Measurements from ENCODE around the gene BLOC1S4.
A peak's percentile ranks its signal among the peaks of the same experiment; 100 is the strongest.

Gene BLOC1S4

DNA sequence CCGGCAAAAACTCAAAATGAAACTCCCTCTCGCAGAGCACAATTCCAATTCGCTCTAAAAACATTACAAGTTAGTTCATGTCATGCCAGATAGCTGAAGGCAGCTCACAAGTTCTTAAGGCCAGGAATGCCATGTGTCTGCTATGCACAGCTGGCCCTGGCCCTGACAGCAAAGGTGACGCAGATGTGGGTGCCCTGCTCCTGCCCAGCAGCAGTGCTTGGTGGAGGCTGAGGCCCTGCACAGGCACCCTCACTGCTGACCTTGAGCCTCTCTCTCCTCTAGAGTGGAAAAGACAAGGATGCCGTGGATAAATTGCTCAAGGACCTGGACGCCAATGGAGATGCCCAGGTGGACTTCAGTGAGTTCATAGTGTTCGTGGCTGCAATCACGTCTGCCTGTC, 19.4 kb upstream of the BLOC1S4 start:
- no peak for TF ChIP-seq GATA1 (IDR thresholded peaks at IDR 0.05; ENCODE audit: low read depth, low read length)
- no peak for TF ChIP-seq POLR2A (IDR thresholded peaks at IDR 0.05; ENCODE audit: low read length)
- DNase-seq = no peak

DNA sequence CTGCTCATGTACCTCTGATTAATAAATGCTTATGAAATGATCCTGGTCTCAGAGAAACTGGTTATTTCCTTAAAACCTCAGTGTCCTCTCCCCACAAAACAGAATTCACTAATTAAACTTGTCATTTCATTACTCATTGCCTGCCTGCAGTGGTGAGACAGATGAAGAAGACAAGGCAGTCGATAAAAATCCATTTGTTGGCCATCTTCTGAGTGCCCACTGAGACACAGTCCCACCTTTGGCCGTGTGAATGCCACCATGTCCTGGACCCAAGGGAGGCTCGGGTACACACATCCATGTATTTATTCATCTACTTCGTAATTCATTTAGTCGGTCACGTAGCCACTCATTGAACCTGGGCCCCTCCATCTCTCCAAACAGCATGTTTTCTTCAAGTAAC, 18.8 kb upstream of the BLOC1S4 start:
- DNase-seq = no peak
- no peak for TF ChIP-seq GATA1 (IDR thresholded peaks at IDR 0.05; ENCODE audit: low read depth, low read length)
- TF ChIP-seq POLR2A (IDR thresholded peaks at IDR 0.05; ENCODE audit: low read length) = no peak

DNA sequence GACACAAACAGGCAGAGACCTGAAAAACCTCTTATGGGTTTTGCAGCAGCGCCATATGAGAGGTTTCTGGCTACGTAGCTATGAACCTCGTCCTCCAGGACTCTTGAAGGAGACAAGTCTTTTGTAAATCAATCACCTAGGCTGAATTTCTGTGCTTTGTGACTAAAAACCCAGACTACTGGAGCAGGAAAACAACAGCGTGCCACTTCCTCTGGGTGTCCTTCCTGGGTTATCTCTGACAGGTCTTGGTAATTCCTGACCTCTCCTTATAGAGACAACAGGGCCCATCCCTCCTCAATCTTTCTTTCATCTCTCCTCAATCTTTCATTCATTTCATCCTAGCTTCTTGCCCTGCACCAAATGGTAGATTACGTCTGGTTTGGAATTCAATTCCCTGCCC, 16.6 kb upstream of the BLOC1S4 start:
- TF ChIP-seq GATA1 (IDR thresholded peaks at IDR 0.05; ENCODE audit: low read depth, low read length) (no peak), POLR2A (IDR thresholded peaks at IDR 0.05; ENCODE audit: low read length) (no peak)
- DNase-seq = no peak

DNA sequence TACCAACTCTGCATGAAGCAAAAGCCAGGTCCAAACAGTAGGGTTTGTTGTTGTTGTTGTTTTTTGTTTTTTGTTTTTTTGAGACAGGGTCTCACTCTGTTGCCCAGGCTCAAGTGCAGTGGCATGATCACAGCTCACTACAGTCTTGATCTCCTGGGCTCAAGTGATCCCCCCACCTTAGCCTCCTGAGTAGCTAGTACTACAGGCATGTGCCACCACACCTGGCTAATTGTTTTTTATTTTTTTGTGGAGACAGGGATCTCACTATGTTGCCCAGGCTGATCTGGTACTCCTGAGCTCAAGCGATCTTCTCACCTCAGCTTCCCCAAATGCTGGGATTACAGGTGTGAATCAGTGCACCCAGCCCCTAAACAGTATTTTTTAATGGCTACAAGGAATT, 16.1 kb upstream of the BLOC1S4 start:
- no peak for DNase-seq
- TF ChIP-seq GATA1 (IDR thresholded peaks at IDR 0.05; ENCODE audit: low read depth, low read length) (no peak), POLR2A (IDR thresholded peaks at IDR 0.05; ENCODE audit: low read length) (no peak)

DNA sequence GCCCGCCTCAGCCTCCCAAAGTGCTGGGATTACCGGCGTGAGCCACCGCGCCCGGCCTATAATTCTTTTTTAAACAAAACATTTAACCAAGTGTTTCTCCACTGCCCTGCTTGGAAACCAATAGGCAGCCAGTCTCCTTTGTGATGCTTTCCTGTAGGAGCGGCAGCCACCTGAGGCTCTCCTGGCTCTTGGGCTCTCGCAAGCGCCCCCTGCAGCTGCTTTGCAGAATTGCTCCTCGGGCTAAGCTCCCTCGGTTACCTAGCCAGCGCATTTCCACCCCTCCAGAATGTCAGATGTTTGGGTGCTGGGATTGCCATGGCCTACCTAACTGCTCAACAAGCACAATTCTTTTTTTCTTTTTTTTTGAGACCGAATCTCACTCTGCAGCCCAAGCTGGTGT, 14.6 kb upstream of the BLOC1S4 start:
- no peak for TF ChIP-seq GATA1 (IDR thresholded peaks at IDR 0.05; ENCODE audit: low read depth, low read length)
- DNase-seq = peak; percentile 41 to 62

DNA sequence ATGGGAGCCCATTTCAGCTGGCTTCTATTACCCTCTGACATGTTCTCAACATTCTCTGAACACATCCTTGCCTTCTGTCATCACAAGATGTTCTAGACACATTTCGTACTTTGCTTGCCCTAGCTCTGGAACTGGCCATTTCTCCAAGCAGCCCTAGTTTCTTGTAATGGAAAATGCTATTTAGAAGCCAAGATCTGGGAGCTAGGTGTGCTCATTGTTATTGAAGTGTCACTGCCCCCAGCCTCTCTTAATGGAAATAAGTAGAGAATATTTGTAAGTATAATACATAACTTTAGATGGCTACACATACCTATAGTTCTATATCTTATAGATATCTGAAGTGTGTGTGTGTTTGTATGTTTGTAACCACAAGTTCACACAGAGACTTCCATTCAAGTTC, 13.2 kb upstream of the BLOC1S4 start:
- no peak for DNase-seq
- no peak for TF ChIP-seq GATA1 (IDR thresholded peaks at IDR 0.05; ENCODE audit: low read depth, low read length)

DNA sequence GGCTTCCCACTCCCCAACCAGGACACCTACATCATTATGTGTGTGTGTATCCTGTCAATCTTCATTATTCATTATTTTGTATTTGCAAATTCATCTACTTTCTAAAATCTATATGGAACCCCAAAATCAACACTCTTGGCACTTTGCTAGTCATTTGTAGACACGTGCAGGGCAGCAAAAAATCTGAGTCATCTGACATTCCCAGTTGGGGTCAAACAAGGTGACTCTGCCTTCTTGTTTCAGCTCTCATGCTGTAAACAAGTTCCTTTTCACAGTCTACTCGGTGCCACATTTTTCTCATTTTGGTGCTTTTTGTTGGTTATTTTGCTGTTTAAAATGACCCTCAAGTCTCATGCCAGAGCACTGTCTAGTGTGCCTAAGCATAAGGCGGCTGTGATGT, 12.2 kb upstream of the BLOC1S4 start:
- TF ChIP-seq POLR2A (IDR thresholded peaks at IDR 0.05; ENCODE audit: low read length) (no peak), GATA1 (IDR thresholded peaks at IDR 0.05; ENCODE audit: low read depth, low read length) (no peak)
- DNase-seq = peak; percentile 27 to 57

DNA sequence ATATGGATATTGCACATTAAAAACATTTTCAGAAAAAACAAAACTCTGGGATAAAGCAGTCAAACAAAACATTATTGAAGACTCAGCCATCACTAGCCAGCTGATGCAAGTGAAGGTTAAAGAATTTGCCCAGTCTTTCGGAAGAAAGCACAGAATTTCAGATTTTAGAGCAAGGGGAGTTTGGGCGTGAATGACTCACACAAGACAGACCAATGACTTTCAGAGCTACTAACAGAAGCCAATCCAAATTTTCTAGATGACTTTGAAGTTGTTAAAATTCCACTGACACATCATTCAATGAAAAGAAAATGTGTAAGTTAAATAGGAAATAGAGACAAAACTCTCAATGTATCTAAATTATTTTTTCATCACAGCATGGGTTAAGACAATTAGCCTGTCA, 10.3 kb upstream of the BLOC1S4 start:
- DNase-seq = no peak
- TF ChIP-seq GATA1 (IDR thresholded peaks at IDR 0.05; ENCODE audit: low read depth, low read length) (no peak), POLR2A (IDR thresholded peaks at IDR 0.05; ENCODE audit: low read length) (no peak)

DNA sequence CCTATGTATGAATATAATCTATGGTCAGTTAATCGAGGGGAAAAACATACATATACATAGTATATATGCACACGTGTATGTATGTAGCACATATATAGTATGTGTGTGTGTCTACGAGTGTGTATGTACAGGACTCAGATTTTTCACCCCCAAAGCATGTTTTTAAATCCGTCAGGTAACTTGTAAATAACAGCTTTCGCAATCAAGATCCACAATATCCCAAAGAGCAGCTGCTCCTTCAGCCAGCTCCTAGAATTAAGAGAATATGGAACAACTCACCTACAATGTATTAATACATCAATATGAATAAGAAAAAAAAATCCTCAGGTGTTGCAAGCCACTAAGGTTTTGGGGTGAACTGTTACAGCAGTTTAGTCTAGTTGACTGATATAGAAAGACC, 9.8 kb upstream of the BLOC1S4 start:
- TF ChIP-seq GATA1 (IDR thresholded peaks at IDR 0.05; ENCODE audit: low read depth, low read length) (no peak), POLR2A (IDR thresholded peaks at IDR 0.05; ENCODE audit: low read length) (no peak)
- DNase-seq = no peak

DNA sequence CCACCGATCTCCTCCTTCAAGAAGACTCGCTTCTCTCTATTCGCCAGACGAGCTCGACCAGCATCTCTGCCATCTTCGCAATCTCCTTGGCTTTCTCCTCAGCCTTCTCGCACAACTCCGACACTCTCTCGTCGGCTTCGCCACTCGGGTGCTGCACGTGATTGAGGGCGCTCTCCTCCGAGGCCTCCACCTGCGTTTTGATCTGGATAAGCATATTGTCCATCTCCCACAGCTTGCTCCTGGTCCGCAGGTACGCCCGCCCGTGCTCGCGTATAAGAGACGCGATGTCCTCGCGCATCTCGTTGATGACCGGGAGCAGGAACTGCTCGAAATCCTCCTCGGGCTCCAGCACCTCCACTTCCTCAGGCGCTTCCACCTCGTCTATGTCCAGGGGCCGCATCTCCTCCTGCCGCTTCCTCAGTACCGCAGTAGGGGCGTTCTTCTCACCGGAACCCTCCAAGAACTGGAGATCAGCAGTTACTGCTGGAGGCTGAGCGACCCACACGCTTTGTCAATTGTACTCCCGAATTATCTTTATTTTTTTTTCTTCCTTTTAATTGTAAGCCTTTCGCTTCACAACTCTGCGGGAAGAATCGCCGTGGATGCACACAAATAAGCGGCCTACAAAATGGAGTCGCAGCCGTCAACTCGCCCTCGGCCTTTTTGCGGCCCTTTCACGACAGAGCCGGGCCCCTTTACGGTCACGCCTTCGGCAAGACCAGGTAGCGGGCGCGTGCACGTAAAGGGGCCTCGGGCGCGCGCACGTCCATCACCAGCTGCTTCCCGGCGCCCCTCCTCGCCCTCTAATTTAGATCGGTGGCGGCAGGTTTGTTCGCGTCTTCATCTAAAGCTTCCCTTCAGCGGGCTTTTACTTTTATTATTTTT, 6.5 kb upstream of the BLOC1S4 start, which contains the start of gene MRFAP1L1:
MRFAP1L1 (minus strand) TSS at position 636 of the 885 bp plus-strand sequence; CDS start at position 400, 236 bp downstream.
- peak; percentile 98 to 99 for DNase-seq
- TF ChIP-seq POLR2A (IDR thresholded peaks at IDR 0.05; ENCODE audit: low read length) (peak; percentile 80), GATA1 (IDR thresholded peaks at IDR 0.05; ENCODE audit: low read depth, low read length) (no peak)

DNA sequence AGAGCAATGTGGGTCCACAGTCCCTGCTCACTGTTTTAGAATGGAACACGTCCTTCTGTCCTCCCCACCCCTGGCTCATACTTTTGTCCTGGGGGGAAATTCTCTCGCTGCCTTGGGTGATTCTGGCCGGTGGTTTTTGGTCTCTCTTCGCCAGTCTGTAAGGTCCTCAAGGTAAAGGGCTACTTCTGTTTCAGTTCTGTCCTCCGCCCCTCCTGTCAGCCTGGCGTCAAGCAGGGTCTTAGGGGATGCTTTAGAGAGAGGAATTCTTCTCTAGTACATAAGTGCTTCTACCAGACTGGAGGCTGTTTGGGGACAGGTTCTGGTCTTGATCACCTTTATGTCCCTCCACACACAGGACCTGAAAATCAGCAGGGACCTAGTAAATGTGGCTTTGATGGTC, 5.7 kb upstream of the BLOC1S4 start:
- no peak for DNase-seq

DNA sequence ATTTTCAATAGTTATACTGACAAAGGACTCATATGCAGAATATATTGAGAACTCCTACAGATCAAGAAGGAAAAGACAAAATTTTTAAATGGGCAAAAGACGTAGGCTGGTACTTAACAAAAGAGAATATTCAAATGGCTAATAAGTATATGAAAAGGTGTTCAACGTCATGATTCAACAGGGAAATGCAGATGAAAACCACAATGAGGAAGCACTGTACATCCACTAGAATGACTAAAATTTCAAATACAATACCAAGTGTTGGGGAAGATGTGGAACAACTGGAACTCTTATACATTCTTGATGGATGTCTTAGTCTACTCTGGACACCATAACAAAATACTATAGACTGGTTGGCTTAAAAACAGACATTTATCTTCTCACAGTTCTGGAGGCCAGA, 5.0 kb upstream of the BLOC1S4 start:
- no peak for TF ChIP-seq POLR2A (IDR thresholded peaks at IDR 0.05; ENCODE audit: low read length)
- no peak for TF ChIP-seq GATA1 (IDR thresholded peaks at IDR 0.05; ENCODE audit: low read depth, low read length)
- no peak for DNase-seq

More for the DNA sequence above, 5.7 kb upstream of the BLOC1S4 start:
- TF ChIP-seq POLR2A (IDR thresholded peaks at IDR 0.05; ENCODE audit: low read length) (no peak), GATA1 (IDR thresholded peaks at IDR 0.05; ENCODE audit: low read depth, low read length) (no peak)

DNA sequence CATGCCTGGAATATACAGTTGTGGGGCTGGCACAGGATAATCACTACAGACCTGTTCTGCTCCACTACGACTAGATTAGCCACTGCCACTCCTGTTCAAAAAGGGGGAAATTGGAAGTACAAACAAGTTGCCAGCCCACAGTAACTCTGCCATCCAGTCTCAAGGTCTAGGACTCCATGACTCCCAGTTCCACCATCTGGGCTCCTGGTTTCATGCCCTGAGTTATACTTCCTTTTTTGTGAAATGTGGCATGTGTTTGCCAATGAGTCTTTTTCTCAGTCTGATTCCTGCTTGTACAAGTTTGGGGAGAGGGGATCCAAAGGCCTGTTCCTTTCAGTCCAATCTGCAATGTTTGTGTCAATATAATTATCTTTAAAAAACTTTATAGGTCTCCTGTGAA, 1.0 kb upstream of the BLOC1S4 start:
- no peak for TF ChIP-seq POLR2A (IDR thresholded peaks at IDR 0.05; ENCODE audit: low read length)
- no peak for TF ChIP-seq GATA1 (IDR thresholded peaks at IDR 0.05; ENCODE audit: low read depth, low read length)
- no peak for DNase-seq

DNA sequence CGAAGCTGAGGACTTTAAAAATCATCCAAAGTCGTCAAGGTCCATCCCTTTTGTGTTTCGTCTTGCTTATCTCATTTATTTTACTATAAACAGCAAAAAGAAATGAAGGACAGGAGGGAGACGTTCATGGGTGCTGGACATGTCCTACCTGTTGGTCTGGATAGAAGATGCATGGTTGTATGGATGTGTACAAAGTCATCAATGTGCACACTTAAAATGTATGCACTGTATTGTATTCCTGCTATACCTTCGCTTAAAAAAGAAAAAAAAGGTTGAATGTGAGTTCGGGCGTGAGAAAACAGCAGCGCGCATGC, 313 bp upstream of the BLOC1S4 start:
- DNase-seq = no peak
- TF ChIP-seq POLR2A (IDR thresholded peaks at IDR 0.05; ENCODE audit: low read length) = no peak
- no peak for TF ChIP-seq GATA1 (IDR thresholded peaks at IDR 0.05; ENCODE audit: low read depth, low read length)

DNA sequence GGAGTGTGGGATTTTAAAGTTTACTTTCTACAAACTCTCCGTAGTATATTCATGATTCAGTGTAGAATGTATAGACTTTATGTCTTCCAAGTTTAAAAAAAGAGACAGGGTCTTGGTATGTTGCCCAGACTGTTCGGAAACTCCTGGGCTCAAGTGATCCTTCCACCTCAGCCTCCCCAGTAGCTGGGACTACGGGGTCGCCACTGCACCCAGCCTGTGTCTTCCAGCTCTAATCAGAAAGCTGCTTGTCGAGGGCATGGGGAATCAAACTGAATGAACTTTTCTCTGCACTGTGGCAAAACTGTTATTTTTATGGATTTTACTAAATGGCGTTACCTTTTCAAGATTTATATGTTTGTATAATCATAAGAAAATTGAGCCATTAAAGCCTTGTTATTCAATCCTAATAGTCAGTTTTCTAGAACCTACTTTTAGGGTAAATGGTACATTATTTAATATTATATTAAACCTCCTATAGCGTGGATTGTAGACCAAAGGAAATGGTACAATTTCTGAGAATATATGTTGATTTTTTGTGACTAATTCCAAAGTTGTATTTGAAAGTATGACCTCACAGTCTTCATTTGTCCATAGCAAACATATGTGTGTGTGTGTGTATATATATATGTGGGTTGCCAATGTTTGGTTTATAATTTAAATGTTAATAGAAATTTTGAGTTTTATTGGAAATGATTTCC, 1.1 kb downstream of the BLOC1S4 start:
- peak; percentile 39 to 53 for DNase-seq
- no peak for TF ChIP-seq POLR2A (IDR thresholded peaks at IDR 0.05; ENCODE audit: low read length)
- TF ChIP-seq GATA1 (IDR thresholded peaks at IDR 0.05; ENCODE audit: low read depth, low read length) = no peak
